Measurements from ENCODE around the gene TLR1. TPM values are rescaled to one million over a fixed set of nuclear protein-coding genes. Genes with fewer than 3 reads are reported as not detected.

Gene TLR1, protein sequence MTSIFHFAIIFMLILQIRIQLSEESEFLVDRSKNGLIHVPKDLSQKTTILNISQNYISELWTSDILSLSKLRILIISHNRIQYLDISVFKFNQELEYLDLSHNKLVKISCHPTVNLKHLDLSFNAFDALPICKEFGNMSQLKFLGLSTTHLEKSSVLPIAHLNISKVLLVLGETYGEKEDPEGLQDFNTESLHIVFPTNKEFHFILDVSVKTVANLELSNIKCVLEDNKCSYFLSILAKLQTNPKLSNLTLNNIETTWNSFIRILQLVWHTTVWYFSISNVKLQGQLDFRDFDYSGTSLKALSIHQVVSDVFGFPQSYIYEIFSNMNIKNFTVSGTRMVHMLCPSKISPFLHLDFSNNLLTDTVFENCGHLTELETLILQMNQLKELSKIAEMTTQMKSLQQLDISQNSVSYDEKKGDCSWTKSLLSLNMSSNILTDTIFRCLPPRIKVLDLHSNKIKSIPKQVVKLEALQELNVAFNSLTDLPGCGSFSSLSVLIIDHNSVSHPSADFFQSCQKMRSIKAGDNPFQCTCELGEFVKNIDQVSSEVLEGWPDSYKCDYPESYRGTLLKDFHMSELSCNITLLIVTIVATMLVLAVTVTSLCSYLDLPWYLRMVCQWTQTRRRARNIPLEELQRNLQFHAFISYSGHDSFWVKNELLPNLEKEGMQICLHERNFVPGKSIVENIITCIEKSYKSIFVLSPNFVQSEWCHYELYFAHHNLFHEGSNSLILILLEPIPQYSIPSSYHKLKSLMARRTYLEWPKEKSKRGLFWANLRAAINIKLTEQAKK
- total RNA-seq: 1.9 and 2.7 TPM in 2 replicates

- Mint-ChIP-seq H3K36me3 (ENCODE audit: low read depth) (peaks cover 39% of the 10 kb centered on the region), H3K9me3 (peaks cover 35% of the 10 kb centered on the region), H3K27me3 (ENCODE audit: insufficient read depth) (no peaks in the 10 kb centered on the region), H3K4me3 (peak within 1 kb of the TSS; percentile 81), H3K27ac (peak within 1 kb of the TSS; percentile 87), H3K4me1 (ENCODE audit: low read depth) (peaks cover 38% of the 10 kb centered on the region)
- DNase-seq (ENCODE audit: low spot score): no peak
- intact Hi-C loops (cut with micrococcal nuclease): loop anchor here (1.0 to 5.0 kb wide), 12 partner anchors 9 to 674 kb away; partner anchors contain the start of gene TLR6
These were observed at the start of gene TLR1 for GRCh38 chr4:38804654-38805295. Gene TLR1, minus strand, starts transcription at chr4:38804791. Its CDS starts 5,960 bp downstream, at chr4:38798831.

- peaks cover 31% of the 10 kb centered on the region for H3K9me3 Mint-ChIP-seq
- DNase-seq (ENCODE audit: low spot score): no peak
- no peaks in the 10 kb centered on the region for H3K4me1 Mint-ChIP-seq (ENCODE audit: low read depth)
- H3K27me3 Mint-ChIP-seq (ENCODE audit: insufficient read depth): no peaks in the 10 kb centered on the region
- H3K27ac Mint-ChIP-seq: no peak overlapping the region
- peaks cover 41% of the 10 kb centered on the region for H3K36me3 Mint-ChIP-seq (ENCODE audit: low read depth)
- H3K4me3 Mint-ChIP-seq: no peak overlapping the region
- intact Hi-C loops (cut with micrococcal nuclease): no loop called here
These were observed 41.4 kb upstream of the TLR1 start for GRCh38 chr4:38846015-38846414.

GRCh38 chr4:38842994-38843393 lies 38.4 kb upstream of the TLR1 start:
- Mint-ChIP-seq H3K27ac (no peak overlapping the region), H3K4me1 (ENCODE audit: low read depth) (peaks cover 7% of the 10 kb centered on the region), H3K9me3 (peaks cover 6% of the 10 kb centered on the region), H3K4me3 (no peak overlapping the region), H3K36me3 (ENCODE audit: low read depth) (peaks cover 22% of the 10 kb centered on the region), H3K27me3 (ENCODE audit: insufficient read depth) (no peaks in the 10 kb centered on the region)
- DNase-seq (ENCODE audit: low spot score): no peak
- intact Hi-C loops (cut with micrococcal nuclease): no loop called here

DNA sequence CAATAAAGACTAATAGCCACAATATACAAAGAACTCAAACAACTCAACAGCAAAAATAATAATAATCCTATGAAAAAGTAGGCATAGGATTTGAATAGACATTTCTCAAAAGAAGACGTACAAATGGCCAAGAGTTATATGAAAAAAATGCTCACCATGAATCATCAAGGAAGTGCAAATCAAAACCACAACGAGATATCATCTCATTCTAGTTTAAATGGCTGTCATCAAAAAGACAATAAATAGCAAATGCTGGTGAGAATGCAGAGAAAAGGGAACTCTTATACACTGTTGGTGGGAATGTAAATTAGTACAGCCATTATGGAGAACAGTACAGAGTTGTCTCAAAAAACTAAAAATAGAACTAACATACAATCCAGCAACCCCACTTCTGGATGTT lies 33.3 kb upstream of the TLR1 start:
- Mint-ChIP-seq H3K27me3 (ENCODE audit: insufficient read depth) (no peaks in the 10 kb centered on the region), H3K36me3 (ENCODE audit: low read depth) (peaks cover 19% of the 10 kb centered on the region), H3K4me3 (no peak overlapping the region), H3K9me3 (peaks cover 27% of the 10 kb centered on the region), H3K27ac (no peak overlapping the region), H3K4me1 (ENCODE audit: low read depth) (peaks cover 16% of the 10 kb centered on the region)
- no peak for DNase-seq (ENCODE audit: low spot score)
- intact Hi-C loops (cut with micrococcal nuclease): loop anchor here (1.0 kb wide), 1 partner anchor 33 kb away; no protein-coding TSS in a partner anchor

- intact Hi-C loops (cut with micrococcal nuclease): loop anchor here (1.0 kb wide), 1 partner anchor 32 kb away; no protein-coding TSS in a partner anchor
- Mint-ChIP-seq H3K9me3 (peaks cover 27% of the 10 kb centered on the region), H3K36me3 (ENCODE audit: low read depth) (peaks cover 20% of the 10 kb centered on the region), H3K4me1 (ENCODE audit: low read depth) (peaks cover 16% of the 10 kb centered on the region), H3K27ac (no peak overlapping the region), H3K4me3 (no peak overlapping the region), H3K27me3 (ENCODE audit: insufficient read depth) (no peaks in the 10 kb centered on the region)
- DNase-seq (ENCODE audit: low spot score): no peak
These were observed 32.7 kb upstream of the TLR1 start for GRCh38 chr4:38837334-38837733.

DNA sequence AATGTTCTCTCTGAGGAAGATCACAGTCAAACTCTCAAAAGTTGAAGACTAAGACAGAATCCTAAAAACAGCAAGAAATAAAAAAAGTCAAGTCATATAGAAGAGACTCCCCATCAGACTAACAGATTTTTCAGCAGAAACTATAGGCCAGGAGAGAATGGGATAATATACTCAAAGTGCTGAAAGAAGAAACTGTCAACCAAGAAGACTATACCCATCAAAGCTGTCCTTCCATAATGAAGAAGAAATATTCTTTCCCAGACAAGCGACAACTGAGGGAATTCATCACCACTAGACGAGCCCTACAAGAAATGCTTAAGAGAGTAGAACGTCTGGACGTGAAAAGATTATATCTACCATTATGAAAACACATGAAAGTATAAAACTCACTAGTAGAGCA lies 30.0 kb upstream of the TLR1 start:
- intact Hi-C loops (cut with micrococcal nuclease): no loop called here
- DNase-seq (ENCODE audit: low spot score): no peak
- Mint-ChIP-seq H3K9me3 (peaks cover 33% of the 10 kb centered on the region), H3K27me3 (ENCODE audit: insufficient read depth) (peaks cover 4% of the 10 kb centered on the region), H3K4me1 (ENCODE audit: low read depth) (peaks cover 16% of the 10 kb centered on the region), H3K36me3 (ENCODE audit: low read depth) (peaks cover 23% of the 10 kb centered on the region), H3K4me3 (no peak overlapping the region), H3K27ac (no peak overlapping the region)

DNA sequence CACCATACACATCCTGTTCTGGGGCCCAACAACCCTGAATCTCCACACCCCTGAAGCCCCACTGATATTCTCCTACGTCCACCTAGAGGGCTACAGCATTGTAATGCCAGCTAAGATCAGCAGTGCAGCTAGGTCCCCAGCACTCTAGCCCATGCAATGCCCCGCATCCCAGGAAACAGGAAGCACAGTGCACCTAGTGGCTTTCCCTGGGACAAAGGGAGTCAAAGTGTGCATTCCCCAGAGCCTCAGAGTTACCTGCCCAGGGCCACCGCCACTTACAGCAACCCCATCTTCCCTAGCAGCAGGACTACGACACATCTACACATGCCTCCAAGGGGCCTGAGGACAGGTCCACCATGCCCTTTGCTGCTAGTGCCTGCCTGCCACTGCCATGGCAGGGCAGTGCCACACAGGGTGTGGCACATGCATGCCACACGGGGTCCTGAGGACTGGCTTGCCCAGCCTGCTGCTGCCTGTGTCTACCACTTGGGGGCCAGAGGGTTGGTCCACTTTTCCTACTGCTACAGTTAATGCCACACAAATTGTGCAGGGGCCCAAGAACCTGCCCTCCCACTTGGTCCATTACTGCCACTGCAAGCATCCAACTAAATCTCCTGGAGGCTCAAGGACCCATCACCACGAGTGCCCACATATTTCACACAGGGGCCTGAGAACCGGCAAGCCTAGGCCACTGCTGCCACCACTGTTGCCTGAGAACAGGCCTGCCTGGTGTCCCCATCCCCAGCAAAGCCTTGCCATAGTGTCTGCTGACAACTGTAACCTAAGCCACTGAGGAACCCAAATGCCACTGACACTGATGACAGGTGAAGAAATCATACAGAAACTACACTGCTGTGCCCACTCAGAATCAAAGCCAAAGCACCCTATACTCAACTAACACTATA lies 28.3 kb upstream of the TLR1 start:
- no peak overlapping the region for H3K4me3 Mint-ChIP-seq

DNA sequence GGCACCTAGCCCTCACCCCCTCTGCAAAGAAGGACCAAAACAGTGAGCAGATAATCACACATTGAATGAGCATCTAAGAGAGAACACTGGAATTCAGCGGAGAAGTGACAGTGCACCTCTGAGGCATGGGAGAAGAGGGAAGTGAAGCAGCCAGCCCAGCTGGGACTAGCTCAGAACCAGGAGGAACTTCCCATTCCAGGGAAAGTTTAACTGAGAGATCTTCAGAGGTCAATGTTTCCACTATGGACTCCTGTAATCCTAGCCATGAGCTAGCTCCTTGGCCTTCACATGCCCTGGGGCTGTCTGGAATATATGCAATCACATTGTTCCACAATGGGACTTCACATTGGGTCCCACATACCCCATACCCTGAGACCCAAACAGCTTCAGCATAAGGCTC lies 27.6 kb upstream of the TLR1 start:
- H3K4me1 Mint-ChIP-seq (ENCODE audit: low read depth): peaks cover 2% of the 10 kb centered on the region
- H3K9me3 Mint-ChIP-seq: peaks cover 28% of the 10 kb centered on the region
- intact Hi-C loops (cut with micrococcal nuclease): no loop called here
- H3K27me3 Mint-ChIP-seq (ENCODE audit: insufficient read depth): peaks cover 6% of the 10 kb centered on the region
- H3K27ac Mint-ChIP-seq: no peak overlapping the region
- peaks cover 25% of the 10 kb centered on the region for H3K36me3 Mint-ChIP-seq (ENCODE audit: low read depth)
- no peak for DNase-seq (ENCODE audit: low spot score)
- H3K4me3 Mint-ChIP-seq: no peak overlapping the region

More for the DNA sequence above, 28.3 kb upstream of the TLR1 start:
- peaks cover 33% of the 10 kb centered on the region for H3K9me3 Mint-ChIP-seq
- H3K27ac Mint-ChIP-seq: no peak overlapping the region
- H3K27me3 Mint-ChIP-seq (ENCODE audit: insufficient read depth): peaks cover 4% of the 10 kb centered on the region
- no peak for DNase-seq (ENCODE audit: low spot score)
- H3K4me1 Mint-ChIP-seq (ENCODE audit: low read depth): peaks cover 8% of the 10 kb centered on the region
- peaks cover 23% of the 10 kb centered on the region for H3K36me3 Mint-ChIP-seq (ENCODE audit: low read depth)
- intact Hi-C loops (cut with micrococcal nuclease): no loop called here

DNA sequence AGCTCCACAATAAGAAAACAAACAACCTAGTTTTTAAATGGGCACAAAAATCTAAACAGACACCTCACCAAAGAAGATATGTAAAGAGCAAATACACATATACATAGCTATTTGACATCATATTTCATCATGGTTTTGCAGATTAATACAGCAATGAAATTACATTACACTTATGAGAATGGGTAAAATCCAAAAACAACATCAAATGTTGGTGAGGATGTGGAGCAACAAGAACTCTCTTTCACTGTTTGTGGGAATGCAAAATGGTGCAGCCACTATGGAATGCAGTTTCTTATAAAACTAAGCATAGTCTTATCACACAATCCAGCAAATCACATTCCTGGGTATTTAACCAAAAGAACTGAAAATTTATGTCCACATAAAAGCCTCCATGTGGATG lies 27.1 kb upstream of the TLR1 start:
- Mint-ChIP-seq H3K36me3 (ENCODE audit: low read depth) (peaks cover 25% of the 10 kb centered on the region), H3K9me3 (peaks cover 28% of the 10 kb centered on the region), H3K4me1 (ENCODE audit: low read depth) (no peaks in the 10 kb centered on the region), H3K27ac (no peak overlapping the region), H3K27me3 (ENCODE audit: insufficient read depth) (peaks cover 6% of the 10 kb centered on the region), H3K4me3 (no peak overlapping the region)
- DNase-seq (ENCODE audit: low spot score): no peak
- intact Hi-C loops (cut with micrococcal nuclease): no loop called here

DNA sequence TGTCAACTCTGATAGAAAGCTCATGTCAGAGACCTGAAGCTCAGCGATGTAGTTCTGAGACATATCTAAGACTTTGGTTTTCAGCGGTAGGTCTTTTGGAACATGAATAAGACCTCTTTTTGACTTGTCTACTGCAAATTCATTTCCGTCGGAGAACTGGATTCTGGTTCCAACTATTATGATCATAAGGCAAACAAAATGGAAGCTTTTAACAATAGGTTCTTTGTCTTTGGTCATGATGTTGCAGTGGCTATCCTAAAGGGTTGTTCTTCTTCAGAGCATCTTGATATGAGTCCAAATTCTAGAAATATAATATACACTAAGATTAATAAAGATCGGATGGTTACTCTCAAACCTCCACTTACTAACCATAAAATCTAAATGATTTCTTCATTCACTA lies 24.6 kb upstream of the TLR1 start:
- intact Hi-C loops (cut with micrococcal nuclease): no loop called here
- Mint-ChIP-seq H3K4me1 (ENCODE audit: low read depth) (no peaks in the 10 kb centered on the region), H3K4me3 (no peak overlapping the region), H3K27me3 (ENCODE audit: insufficient read depth) (peaks cover 6% of the 10 kb centered on the region), H3K9me3 (peaks cover 22% of the 10 kb centered on the region), H3K36me3 (ENCODE audit: low read depth) (peaks cover 37% of the 10 kb centered on the region), H3K27ac (no peak overlapping the region)
- DNase-seq (ENCODE audit: low spot score): no peak

GRCh38 chr4:38823766-38824165 lies 19.2 kb upstream of the TLR1 start:
- Mint-ChIP-seq H3K27me3 (ENCODE audit: insufficient read depth) (peaks cover 1% of the 10 kb centered on the region), H3K4me1 (ENCODE audit: low read depth) (peaks cover 22% of the 10 kb centered on the region), H3K27ac (no peak overlapping the region), H3K36me3 (ENCODE audit: low read depth) (peaks cover 34% of the 10 kb centered on the region), H3K4me3 (no peak overlapping the region), H3K9me3 (peaks cover 29% of the 10 kb centered on the region)
- no peak for DNase-seq (ENCODE audit: low spot score)
- intact Hi-C loops (cut with micrococcal nuclease): no loop called here

DNA sequence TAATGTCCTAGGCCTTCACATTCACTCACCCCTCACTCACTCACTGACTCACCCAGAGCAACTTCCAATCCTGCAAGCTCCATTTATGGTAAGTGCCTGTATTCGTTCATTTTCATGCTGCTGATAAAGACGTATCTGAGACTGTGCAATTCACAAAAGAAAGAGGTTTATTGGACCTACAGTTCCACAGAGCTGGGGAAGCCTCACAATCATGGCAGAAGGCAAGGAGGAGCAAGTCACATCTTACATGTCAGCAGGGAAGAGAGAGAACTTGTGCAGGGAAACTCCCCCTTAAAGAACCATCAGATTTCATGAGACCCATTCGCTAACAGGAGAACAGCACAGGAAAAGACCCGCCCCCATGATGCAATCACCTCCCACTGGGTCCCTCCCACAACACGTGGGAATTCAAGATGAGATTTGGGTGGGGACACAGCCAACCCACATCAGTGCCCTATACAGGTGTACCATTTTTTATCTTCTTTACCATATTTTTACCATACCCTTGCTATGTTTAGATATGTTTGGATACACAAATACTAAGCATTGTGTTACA lies 18.2 kb upstream of the TLR1 start:
- intact Hi-C loops (cut with micrococcal nuclease): no loop called here
- no peak for DNase-seq (ENCODE audit: low spot score)
- Mint-ChIP-seq H3K36me3 (ENCODE audit: low read depth) (peaks cover 34% of the 10 kb centered on the region), H3K27me3 (ENCODE audit: insufficient read depth) (peaks cover 1% of the 10 kb centered on the region), H3K4me3 (no peak overlapping the region), H3K4me1 (ENCODE audit: low read depth) (peaks cover 28% of the 10 kb centered on the region), H3K9me3 (peaks cover 29% of the 10 kb centered on the region), H3K27ac (no peak overlapping the region)

Data from activated T-helper 1 cell treated with anti-CD3 and anti-CD28 coated beads, Interleukin-12 subunit alpha, Interleukin-12 subunit beta, Interleukin-2, Interleukin-4 antibody, amounts not matched to agents 30 ng/mL and 10 ng/mL and 1 ng/mL, durations not matched to agents 14 hours and 24 hours and 36 hours (primary cell).